Ectodermal cell (in vitro differentiated cells): ENCODE results near the gene ELANE.
A peak's percentile ranks its signal among the peaks of the same experiment; 100 is the strongest.

Experiments used
- H3K27ac ChIP-seq: 2 replicates; pipeline ENCODE4 v1.7.0; 2013; ENCODE audit warnings: mild to moderate bottlenecking, low read depth, low read length; ENCODE audit not compliant: insufficient read depth, poor library complexity, severe bottlenecking
- H3K27me3 ChIP-seq: 2 replicates; pipeline ENCODE4 v1.7.0; 2013; ENCODE audit warnings: mild to moderate bottlenecking, low read length; ENCODE audit not compliant: insufficient read depth, control insufficient read depth, poor library complexity, severe bottlenecking
- H3K36me3 ChIP-seq: one replicate; pipeline ENCODE4 v1.7.0; 2013; ENCODE audit warnings: low read length; ENCODE audit not compliant: control insufficient read depth, insufficient read depth
- H3K4me1 ChIP-seq: one replicate; pipeline ENCODE4 v1.7.0; 2013; ENCODE audit warnings: low read length; ENCODE audit not compliant: control insufficient read depth, insufficient read depth
- H3K4me3 ChIP-seq: 2 replicates; pipeline ENCODE4 v1.7.0; 2013; ENCODE audit warnings: low read depth, low read length, control low read depth; ENCODE audit not compliant: insufficient read depth
- H3K9me3 ChIP-seq: 2 replicates; pipeline ENCODE4 v1.7.0; 2013; ENCODE audit warnings: mild to moderate bottlenecking, low read length, moderate library complexity; ENCODE audit not compliant: control insufficient read depth
- WGBS, 2 experiments: methylation state at CpG; one replicate each; pipeline ENCODE4 v1.1.7; 2013; ENCODE audit warnings: missing lambda C conversion rate in 2 of 2; 5-methylcytosine and 5-hydroxymethylcytosine counted together

The ELANE gene

GRCh38 chr19:807627-808422 lies 44.3 kb upstream of the ELANE start:
- Histone ChIP-seq H3K27me3 (no peaks in the 10 kb centered on the region), H3K4me3 (no peak overlapping the region), H3K36me3 (peaks cover 78% of the 10 kb centered on the region), H3K27ac (no peak overlapping the region), H3K9me3 (no peaks in the 10 kb centered on the region), H3K4me1 (no peaks in the 10 kb centered on the region)
- 96% methylated on average over 44 of the region's 44 CpGs for WGBS, 2 experiments

GRCh38 chr19:808423-808775 lies 43.7 kb upstream of the ELANE start:
- 96 to 97% methylated on average over 26 of the region's 26 CpGs for WGBS, 2 experiments
- Histone ChIP-seq H3K27ac (no peak overlapping the region), H3K36me3 (peaks cover 78% of the 10 kb centered on the region), H3K4me1 (no peaks in the 10 kb centered on the region), H3K4me3 (no peak overlapping the region), H3K27me3 (no peaks in the 10 kb centered on the region), H3K9me3 (no peaks in the 10 kb centered on the region)

- Histone ChIP-seq H3K9me3 (no peaks in the 10 kb centered on the region), H3K27me3 (no peaks in the 10 kb centered on the region), H3K4me1 (no peaks in the 10 kb centered on the region), H3K27ac (no peak overlapping the region), H3K4me3 (no peak overlapping the region), H3K36me3 (peaks cover 69% of the 10 kb centered on the region)
- WGBS, 2 experiments: 93 to 94% methylated on average over 30 of the region's 30 CpGs
Observed at GRCh38 chr19:810077-810855, 41.8 kb upstream of the ELANE start.

GRCh38 chr19:810883-811489 lies 41.1 kb upstream of the ELANE start:
- Histone ChIP-seq H3K27me3 (no peaks in the 10 kb centered on the region), H3K9me3 (no peaks in the 10 kb centered on the region), H3K4me3 (no peak overlapping the region), H3K4me1 (no peaks in the 10 kb centered on the region), H3K27ac (peak overlapping the region; percentile 50), H3K36me3 (peaks cover 63% of the 10 kb centered on the region)
- WGBS, 2 experiments: 93 to 95% methylated on average over 24 to 25 of the region's 25 CpGs

- Histone ChIP-seq H3K9me3 (no peaks in the 10 kb centered on the region), H3K27me3 (no peaks in the 10 kb centered on the region), H3K36me3 (peaks cover 57% of the 10 kb centered on the region), H3K4me3 (no peak overlapping the region), H3K4me1 (no peaks in the 10 kb centered on the region), H3K27ac (no peak overlapping the region)
- 95 to 96% methylated on average over 20 of the region's 20 CpGs for WGBS, 2 experiments
Observed at GRCh38 chr19:811506-812048, 40.5 kb upstream of the ELANE start.

- H3K27ac ChIP-seq: no peak overlapping the region
- H3K9me3 ChIP-seq: no peaks in the 10 kb centered on the region
- no peaks in the 10 kb centered on the region for H3K27me3 ChIP-seq
- WGBS, 2 experiments: 96 to 97% methylated on average over 80 of the region's 80 CpGs
- no peaks in the 10 kb centered on the region for H3K4me1 ChIP-seq
- no peak overlapping the region for H3K4me3 ChIP-seq
- peaks cover 52% of the 10 kb centered on the region for H3K36me3 ChIP-seq
Observed at GRCh38 chr19:812049-812746, 39.9 kb upstream of the ELANE start.

- no peaks in the 10 kb centered on the region for H3K27me3 ChIP-seq
- peaks cover 46% of the 10 kb centered on the region for H3K36me3 ChIP-seq
- no peaks in the 10 kb centered on the region for H3K9me3 ChIP-seq
- H3K4me1 ChIP-seq: no peaks in the 10 kb centered on the region
- no peak overlapping the region for H3K4me3 ChIP-seq
- H3K27ac ChIP-seq: no peak overlapping the region
- 96 to 97% methylated on average over 72 of the region's 72 CpGs for WGBS, 2 experiments
Observed at GRCh38 chr19:812747-813218, 39.3 kb upstream of the ELANE start.

- WGBS, 2 experiments: 94 to 96% methylated on average over 87 of the region's 87 CpGs
- Histone ChIP-seq H3K36me3 (peaks cover 43% of the 10 kb centered on the region), H3K27ac (no peak overlapping the region), H3K9me3 (no peaks in the 10 kb centered on the region), H3K27me3 (no peaks in the 10 kb centered on the region), H3K4me1 (no peaks in the 10 kb centered on the region), H3K4me3 (no peak overlapping the region)
Observed at GRCh38 chr19:813219-814151, 38.6 kb upstream of the ELANE start.
